ENCODE results near the gene FAM222A.

FAM222A gene

DNA sequence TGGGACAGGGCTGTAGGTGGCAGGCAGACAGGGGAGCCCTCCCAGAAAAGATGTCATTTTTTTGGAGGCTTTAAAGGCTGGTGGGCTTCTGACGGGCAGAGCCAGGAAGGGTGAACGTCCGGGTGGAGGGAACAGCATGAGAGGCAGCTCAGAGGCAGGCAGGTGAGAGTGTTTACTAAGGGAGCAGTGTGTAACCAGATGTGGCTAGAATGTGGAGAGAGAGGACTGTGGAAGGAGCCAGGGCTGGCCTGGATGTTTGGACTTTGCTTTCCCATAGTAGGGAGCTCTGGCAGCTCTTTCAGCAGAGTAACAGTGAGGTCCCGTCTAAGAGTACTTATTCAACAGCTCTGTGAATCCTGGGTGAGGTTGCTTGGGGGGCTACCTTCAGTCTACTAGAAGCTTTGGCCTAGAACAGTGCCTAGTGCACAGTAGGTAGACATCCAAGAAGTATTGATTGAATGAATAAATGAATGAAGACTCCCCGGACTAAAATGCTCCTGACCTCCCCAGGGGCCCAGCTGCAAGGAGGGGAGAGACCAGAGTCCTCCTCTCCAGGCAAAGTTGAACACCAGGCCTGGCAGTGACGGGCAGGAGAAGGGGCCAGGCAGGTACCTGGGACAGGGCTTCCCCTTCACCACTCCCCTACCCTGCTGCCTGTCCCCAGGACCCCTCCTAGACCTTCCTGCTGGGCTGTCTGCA, 8.5 kb downstream of the FAM222A start:
- TF ChIP-seq CTCF (conservative IDR thresholded peaks at IDR 0.05; ENCODE audit: low read depth, low read length) = no peak
- H3K4me3 ChIP-seq (ENCODE audit: low read depth, low read length) = no peak overlapping the region
- DNase-seq (ENCODE audit: low read depth) = no peak

DNA sequence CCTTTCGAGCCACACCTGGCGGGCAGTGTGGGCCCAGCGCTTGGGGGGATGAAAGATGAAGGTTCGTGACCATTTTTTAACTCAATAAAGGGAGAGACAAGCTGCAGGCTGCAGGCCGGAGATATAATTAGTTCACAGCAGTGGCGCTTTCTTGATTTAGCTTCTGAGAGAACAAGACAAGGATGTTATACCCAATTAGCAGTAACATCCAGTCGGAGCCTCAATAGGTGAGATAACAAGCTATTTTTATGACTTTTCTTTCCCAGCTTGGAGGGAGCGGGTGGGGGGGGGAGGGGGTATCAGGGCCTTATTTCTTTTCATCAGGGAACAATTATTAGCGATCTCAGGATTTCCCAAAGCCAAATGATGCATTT, 9.1 kb downstream of the FAM222A start:
- no peak for TF ChIP-seq CTCF (conservative IDR thresholded peaks at IDR 0.05; ENCODE audit: low read depth, low read length)

DNA sequence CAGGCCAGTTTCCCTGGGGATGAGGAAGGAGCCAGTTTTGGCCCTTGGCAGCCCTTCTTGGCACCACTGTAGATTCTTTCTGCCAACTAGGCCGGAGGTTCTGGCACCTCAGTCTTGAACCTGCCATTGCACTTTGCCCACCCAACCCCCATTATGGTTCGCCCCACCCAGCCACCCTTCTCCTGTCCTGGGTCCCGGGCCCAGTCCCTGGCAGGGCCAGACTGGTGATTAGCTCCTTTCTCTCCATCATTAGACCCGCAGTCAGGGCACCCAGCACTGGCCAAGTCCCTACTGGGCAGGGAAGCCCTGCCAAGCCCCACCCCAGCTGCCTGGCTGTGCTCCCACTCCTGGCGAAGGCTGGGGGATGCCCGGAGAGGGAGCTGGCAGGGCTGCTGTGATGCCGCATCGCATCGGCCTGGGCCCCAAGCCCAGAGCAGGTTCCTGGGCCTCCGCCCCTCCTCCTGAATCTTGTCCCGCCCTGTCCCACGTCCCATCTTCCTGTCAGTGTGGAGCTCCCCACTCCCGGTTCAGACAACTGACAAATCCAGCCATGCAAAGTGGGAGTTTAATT, 9.8 kb downstream of the FAM222A start:
- TF ChIP-seq CTCF (conservative IDR thresholded peaks at IDR 0.05; ENCODE audit: low read depth, low read length) = no peak
- no peak for DNase-seq (ENCODE audit: low read depth)
- H3K4me3 ChIP-seq (ENCODE audit: low read depth, low read length) = no peak overlapping the region

More for the DNA sequence above, 9.1 kb downstream of the FAM222A start:
- no peak overlapping the region for H3K4me3 ChIP-seq (ENCODE audit: low read depth, low read length)
- no peak for DNase-seq (ENCODE audit: low read depth)

- no peak for TF ChIP-seq CTCF (conservative IDR thresholded peaks at IDR 0.05; ENCODE audit: low read depth, low read length)
These were observed 10.8 kb downstream of the FAM222A start for GRCh38 chr12:109724321-109724892.

DNA sequence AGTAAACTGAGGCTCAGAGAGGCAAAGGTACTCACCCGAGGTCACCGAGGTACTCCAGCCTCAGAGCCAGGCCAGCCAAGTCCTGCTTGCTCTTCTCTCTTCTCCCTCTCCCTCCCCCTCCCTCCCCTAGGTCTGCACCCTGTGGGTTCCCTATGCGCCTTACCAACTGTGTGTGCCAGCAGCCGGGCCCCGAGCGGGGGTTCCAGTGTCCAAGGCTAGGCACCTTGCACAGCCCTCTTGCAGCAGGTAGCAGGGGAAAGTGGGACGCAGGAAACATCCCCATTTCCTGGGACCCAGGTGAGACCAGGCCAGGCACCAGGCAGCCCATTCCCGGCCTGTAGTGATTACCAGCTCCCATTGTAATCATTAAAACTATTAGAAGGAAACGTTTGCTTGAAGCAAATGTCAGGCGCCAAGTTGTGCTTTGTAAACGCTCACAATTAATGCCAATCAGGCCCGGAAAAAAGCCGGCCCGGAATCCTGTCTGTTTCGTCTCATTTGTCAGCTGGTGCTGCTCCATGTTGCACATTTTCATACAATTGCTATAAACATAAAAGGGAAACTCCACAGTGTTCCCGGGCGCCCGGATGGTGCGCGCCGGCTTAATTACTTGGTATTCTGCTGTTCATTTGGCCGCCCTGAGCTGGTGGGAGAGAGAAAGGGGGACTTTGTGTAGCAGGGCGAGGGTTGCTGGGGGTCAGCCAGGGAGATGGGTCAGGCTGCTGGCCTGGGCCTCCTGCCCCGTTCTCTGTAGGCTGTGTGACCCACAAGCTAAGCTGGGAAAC, 11.9 kb downstream of the FAM222A start:
- no peak overlapping the region for H3K4me3 ChIP-seq (ENCODE audit: low read depth, low read length)
- no peak for DNase-seq (ENCODE audit: low read depth)
- no peak for TF ChIP-seq CTCF (conservative IDR thresholded peaks at IDR 0.05; ENCODE audit: low read depth, low read length)

More at GRCh38 chr12:109724321-109724892, 10.8 kb downstream of the FAM222A start:
- no peak overlapping the region for H3K4me3 ChIP-seq (ENCODE audit: low read depth, low read length)
- DNase-seq (ENCODE audit: low read depth) = no peak

- no peak overlapping the region for H3K4me3 ChIP-seq (ENCODE audit: low read depth, low read length)
- no peak for DNase-seq (ENCODE audit: low read depth)
- TF ChIP-seq CTCF (conservative IDR thresholded peaks at IDR 0.05; ENCODE audit: low read depth, low read length) = no peak
These were observed 12.5 kb downstream of the FAM222A start for GRCh38 chr12:109726106-109726497.
